Stimulated activated CD8-positive, alpha-beta memory T cell treated with anti-CD3 and anti-CD28 coated beads, Interleukin-15, amount 100 ng/mL, for 1 hour (primary cell): ENCODE measurements around the gene CCDC116.
"Not testable (repeated sequence)": the region's sequence is repeated elsewhere in the genome, so short reads cannot be mapped to it uniquely, and the experiment has no call there.

Experiments
- DNase-seq: peaks from one replicate; pipeline ENCODE4 v3.0.0-alpha.2; 2020; ENCODE audit warnings: low read depth

The CCDC116 gene

GRCh38 chr22:21631025-21631424 lies 1.5 kb upstream of the CCDC116 start:
- DNase-seq: no peak

GRCh38 chr22:21632931-21633330 lies 371 bp downstream of the CCDC116 start:
- no peak for DNase-seq

- no peak for DNase-seq
Observed at GRCh38 chr22:21633481-21633880, 921 bp downstream of the CCDC116 start.

- DNase-seq: no peak
Observed at GRCh38 chr22:21634081-21634480, 1.5 kb downstream of the CCDC116 start.

- no peak for DNase-seq
Observed at GRCh38 chr22:21634844-21635243, 2.3 kb downstream of the CCDC116 start.

- no peak for DNase-seq
Observed at GRCh38 chr22:21635771-21636510, 3.4 kb downstream of the CCDC116 start.

- DNase-seq: no peak
Observed at GRCh38 chr22:21636629-21637218, 4.2 kb downstream of the CCDC116 start.

- DNase-seq: not testable (repeated sequence)
Observed at GRCh38 chr22:21637450-21637849, 4.9 kb downstream of the CCDC116 start.

- DNase-seq: no peak
Observed at GRCh38 chr22:21639359-21639758, 6.8 kb downstream of the CCDC116 start.

GRCh38 chr22:21640810-21641209 lies 8.2 kb downstream of the CCDC116 start:
- no peak for DNase-seq

- DNase-seq: no peak
Observed at GRCh38 chr22:21641417-21641788, 8.8 kb downstream of the CCDC116 start.

- DNase-seq: peak; percentile 92
Observed at GRCh38 chr22:21641789-21642583, 9.4 kb downstream of the CCDC116 start, which contains the start of gene SDF2L1. Gene SDF2L1, plus strand, starts transcription at chr22:21642302. Its CDS starts 35 bp downstream, at chr22:21642337.

- peak; percentile 42 for DNase-seq
Observed at GRCh38 chr22:21642584-21643448, 10.3 kb downstream of the CCDC116 start.

GRCh38 chr22:21643533-21644357 lies 11.2 kb downstream of the CCDC116 start:
- DNase-seq: no peak

- not testable (repeated sequence) for DNase-seq
Observed at GRCh38 chr22:21645513-21645912, 13.0 kb downstream of the CCDC116 start.

- peak; percentile 64 for DNase-seq
Observed at GRCh38 chr22:21646608-21647590, 14.3 kb downstream of the CCDC116 start.

GRCh38 chr22:21650280-21650679 lies 17.7 kb downstream of the CCDC116 start:
- DNase-seq: no peak

- no peak for DNase-seq
Observed at GRCh38 chr22:21650823-21651520, 18.4 kb downstream of the CCDC116 start.

GRCh38 chr22:21651521-21652009 lies 19.0 kb downstream of the CCDC116 start:
- no peak for DNase-seq
